HepG2 (cell line): ENCODE measurements around the gene SDK1. TPM values are rescaled to one million over a fixed set of nuclear protein-coding genes. Genes with fewer than 3 reads are reported as not detected.

Experiments
- ATAC-seq: fragments of 200-7000 bp; cut with Tn5 transposase; 3 replicates; pipeline ENCODE4 v1.9.1; 2020; ENCODE audit warnings: mild to moderate bottlenecking, moderate library complexity
- BruUV-seq: library from RNA; stranded (reverse); fragments of 400-500 nt; replicated peaks from 2 replicates; lab custom pipeline; 2021; lab: Mats Ljungman, UMichigan
- CTCF ChIA-PET: fragments of 300-600 bp; formaldehyde crosslinking; extraction: SDS; loops from one replicate; lab custom pipeline; 2021; ENCODE audit warnings: low total read pairs, inconsistent platforms, low intra/inter-chr PET ratio; lab: Yijun Ruan, JAX
- POLR2A ChIA-PET: fragments of 350-600 bp; sonication (Branson Sonifier 250); formaldehyde crosslinking; loops from one replicate; lab custom pipeline; 2020; ENCODE audit warnings: antibody characterized with exemption, inconsistent platforms; lab: Yijun Ruan, JAX
- DNase-seq: peaks from one replicate; pipeline ENCODE4 v3.0.0-alpha.2; 2015; ENCODE audit warnings: low spot score
- FAIRE-seq: peaks from 3 replicates; lab custom pipeline; 2011; peaks lifted over from hg19 to GRCh38; lab: Jason Lieb, UNC
- H2AFZ ChIP-seq: one replicate; pipeline ENCODE4 v1.6.1; 2011; ENCODE audit warnings: low read length, inconsistent platforms
- H3K27ac ChIP-seq: fragments of 300-600 bp; 3 replicates; pipeline ENCODE4 v1.8.0; 2011; ENCODE audit warnings: mixed run types, mild to moderate bottlenecking, mixed read lengths, low read length, inconsistent platforms; ENCODE audit not compliant: insufficient read depth; ENCODE audit errors: extremely low read length
- H3K27me3 ChIP-seq, 2 experiments: fragments of 200-600 bp in 1 of 2; 2 replicates in 1 of 2; 3 replicates in 1 of 2; pipeline versions ENCODE4 v1.6.0 to v1.8.0; 2011; ENCODE audit warnings: low read length in 2 of 2, mild to moderate bottlenecking in 2 of 2, moderate library complexity in 2 of 2, inconsistent platforms in 1 of 2; ENCODE audit not compliant: insufficient read depth in 2 of 2, control insufficient read depth in 1 of 2
- H3K36me3 ChIP-seq, 2 experiments: fragments of 200-600 bp in 1 of 2; replicated peaks in 1 of 2; 2 replicates in 1 of 2; 3 replicates in 1 of 2; pipeline versions ENCODE4 v1.5.1 to v1.8.0; 2011; ENCODE audit warnings: low read length in 2 of 2, inconsistent platforms in 1 of 2; ENCODE audit not compliant: insufficient read depth in 2 of 2, control insufficient read depth in 1 of 2
- H3K4me1 ChIP-seq: 2 replicates; pipeline ENCODE4 v1.5.1; 2012; ENCODE audit warnings: low read length, inconsistent platforms; ENCODE audit not compliant: insufficient read depth
- H3K4me2 ChIP-seq: 2 replicates; pipeline ENCODE4 v1.6.0; 2011; ENCODE audit warnings: low read depth, low read length, inconsistent platforms
- H3K4me3 ChIP-seq, 3 experiments: fragments of 200-600 bp in 1 of 3; sonication (generic), shearing (Covaris generic) in 1 of 3; replicated peaks in 1 of 3; 2 replicates each; pipeline ENCODE4 v1.5.1; 2011 to 2016; ENCODE audit warnings: low read length in 3 of 3, inconsistent platforms in 2 of 3, low read depth in 2 of 3, mild to moderate bottlenecking in 2 of 3, control low read depth in 1 of 3, mixed read lengths in 1 of 3; ENCODE audit not compliant: insufficient read depth in 1 of 3
- H3K79me2 ChIP-seq: one replicate; pipeline ENCODE4 v1.6.1; 2011; ENCODE audit warnings: low read length, inconsistent platforms; ENCODE audit not compliant: insufficient read depth
- H3K9ac ChIP-seq: 2 replicates; pipeline ENCODE4 v1.6.0; 2011; ENCODE audit warnings: mild to moderate bottlenecking, low read depth, low read length, inconsistent platforms; ENCODE audit not compliant: insufficient read depth
- H3K9me3 ChIP-seq: 2 replicates; pipeline ENCODE4 v1.5.1; 2012; ENCODE audit warnings: mild to moderate bottlenecking, low read length
- H4K20me1 ChIP-seq: 2 replicates; pipeline ENCODE4 v1.6.0; 2011; ENCODE audit warnings: inconsistent platforms, mild to moderate bottlenecking, low read length, moderate library complexity; ENCODE audit not compliant: insufficient read depth
- CBX1 ChIP-seq: IDR thresholded peaks from one replicate; pipeline ENCODE4 v1.6.1; 2016; ENCODE audit warnings: antibody characterized with exemption, low read depth
- EED ChIP-seq: sonication (generic); formaldehyde crosslinking; IDR thresholded peaks from 2 replicates; pipeline ENCODE4 v1.5.0; 2020; ENCODE audit warnings: mild to moderate bottlenecking, missing genetic modification reagents
- FOXO1 ChIP-seq: sonication (generic); formaldehyde crosslinking; IDR thresholded peaks from 2 replicates; pipeline ENCODE4 v1.4.0; 2020; ENCODE audit warnings: missing genetic modification reagents
- HNF4G ChIP-seq, 2 experiments: sonication (generic) in 1 of 2; formaldehyde crosslinking in 1 of 2; IDR thresholded peaks; 2 replicates each; pipeline versions ENCODE4 v1.4.0 to v1.6.1; 2011 to 2020; ENCODE audit warnings: borderline replicate concordance in 2 of 2, low read depth in 2 of 2, mild to moderate bottlenecking in 2 of 2, low read length in 1 of 2, missing genetic modification reagents in 1 of 2, moderate library complexity in 1 of 2
- ISX ChIP-seq: sonication (generic); formaldehyde crosslinking; conservative IDR thresholded peaks from 2 replicates; pipeline ENCODE4 v1.5.0; 2020; ENCODE audit warnings: missing genetic modification reagents
- KAT2B ChIP-seq: fragments of 150-350 bp; IDR thresholded peaks from 2 replicates; pipeline ENCODE4 v1.6.1; 2014; ENCODE audit warnings: low read depth, low read length, borderline replicate concordance
- MXI1 ChIP-seq: IDR thresholded peaks from 3 replicates; pipeline ENCODE4 v1.6.1; 2012; ENCODE audit warnings: low read depth, low read length, inconsistent platforms, borderline replicate concordance
- SNAPC2 ChIP-seq: sonication (generic); formaldehyde crosslinking; IDR thresholded peaks from 2 replicates; pipeline ENCODE4 v1.8.1; 2022; ENCODE audit warnings: mild to moderate bottlenecking, missing genetic modification reagents
- ZBTB2 ChIP-seq: sonication (generic); formaldehyde crosslinking; IDR thresholded peaks from 2 replicates; pipeline ENCODE4 v1.8.0; 2022; ENCODE audit warnings: low read depth, missing genetic modification reagents
- ZMAT5 ChIP-seq: sonication (generic); formaldehyde crosslinking; IDR thresholded peaks from 2 replicates; pipeline ENCODE4 v1.5.0; 2020; ENCODE audit warnings: mild to moderate bottlenecking, low read depth, missing genetic modification reagents, borderline replicate concordance
- ZNF10 ChIP-seq: sonication (generic); formaldehyde crosslinking; IDR thresholded peaks from 2 replicates; pipeline ENCODE4 v1.4.0; 2020; ENCODE audit warnings: mild to moderate bottlenecking, low read depth, missing genetic modification reagents, borderline replicate concordance
- ZNF260 ChIP-seq: sonication (generic); formaldehyde crosslinking; IDR thresholded peaks from 2 replicates; pipeline ENCODE4 v1.4.0; 2020; ENCODE audit warnings: missing genetic modification reagents, low read depth, mild to moderate bottlenecking, borderline replicate concordance
- ZNF331 ChIP-seq: sonication (generic); formaldehyde crosslinking; IDR thresholded peaks from 2 replicates; pipeline ENCODE4 v1.4.0; 2020; ENCODE audit warnings: missing genetic modification reagents
- ZNF333 ChIP-seq: sonication (generic); formaldehyde crosslinking; IDR thresholded peaks from 2 replicates; pipeline ENCODE4 v1.4.0; 2020; ENCODE audit warnings: mild to moderate bottlenecking, missing genetic modification reagents, borderline replicate concordance
- ZNF784 ChIP-seq: sonication (generic); formaldehyde crosslinking; IDR thresholded peaks from 2 replicates; pipeline ENCODE4 v1.5.1; 2020; ENCODE audit warnings: missing genetic modification reagents, mild to moderate bottlenecking, borderline replicate concordance
- WGBS: methylation state at CpG from one replicate; pipeline ENCODE4 v1.1.6; 2017; ENCODE audit warnings: low lambda C conversion rate; 5-methylcytosine and 5-hydroxymethylcytosine counted together
- in situ Hi-C: cut with HindIII; loops from 2 replicates; pipeline ENCODE4 v1.10.0; 2017; ENCODE audit warnings: low pct_unique_long_range_greater_than_20kb; ENCODE audit not compliant: extremely low pct_ligation_motif_present
- intact Hi-C: fragments of 100-400 bp; cut with micrococcal nuclease; formaldehyde crosslinking; loops from one replicate; pipeline ENCODE4 v1.10.0; 2022; ENCODE audit not compliant: unreplicated experiment
- polyA plus RNA-seq, 8 experiments: library from polyadenylated mRNA; depleted of rRNA in 3 of 8; stranded (reverse) in 7 of 8; unstranded in 1 of 8; fragments of >200 nt; fragmentation: Illumina TruSeq in 4 of 8; extraction: Trizol in 4 of 8; gene quantifications; 2 replicates each; pipeline versions ENCODE4 v1.2.1 to v1.2.3, GENCODE V29; 2011 to 2016; ENCODE audit warnings: low read depth in 4 of 8, missing spikeins in 1 of 8, mixed read lengths in 1 of 8; ENCODE audit not compliant: insufficient read depth in 1 of 8
- total RNA-seq, 5 experiments: library from RNA; depleted of rRNA; stranded (reverse); fragments of >200 nt; fragmentation: Illumina TruSeq; extraction: Trizol; gene quantifications; 2 replicates each; pipeline ENCODE4 v1.2.3, GENCODE V29; 2016; ENCODE audit warnings: low read depth in 1 of 5
- TF ChIP-seq, protein P1 (sequence below): sonication (generic); formaldehyde crosslinking; conservative IDR thresholded peaks from 2 replicates; pipeline ENCODE4 v1.4.0; 2020; ENCODE audit warnings: missing genetic modification reagents
- TF ChIP-seq, protein P2 (sequence below): sonication (generic); formaldehyde crosslinking; IDR thresholded peaks from 2 replicates; pipeline ENCODE4 v1.9.0; 2022; ENCODE audit warnings: missing genetic modification reagents, mild to moderate bottlenecking, borderline replicate concordance
- TF ChIP-seq, protein P3 (sequence below): sonication (generic); formaldehyde crosslinking; IDR thresholded peaks from 2 replicates; pipeline ENCODE4 v1.4.0; 2020; ENCODE audit warnings: mild to moderate bottlenecking, missing genetic modification reagents

The SDK1 gene
- total and polyA plus RNA-seq, 2 of the 13 experiments (the other 11 are each of a cell fraction or from before 2014, with no cell fraction given), result 0.35 to 2.4 TPM

- Histone ChIP-seq H3K27me3 (no peaks in the 10 kb centered on the region), H2AFZ (no peak overlapping the region), H3K79me2 (no peaks in the 10 kb centered on the region), H3K4me3 (no peak overlapping the region), H3K36me3 (no peaks in the 10 kb centered on the region), H4K20me1 (no peaks in the 10 kb centered on the region), H3K9ac (no peak overlapping the region), H3K27ac (no peak overlapping the region), H3K9me3 (no peaks in the 10 kb centered on the region), H3K4me1 (peaks cover 31% of the 10 kb centered on the region), H3K4me2 (no peak overlapping the region)
- in situ Hi-C loops (no loop called here), intact Hi-C loops (no loop called here)
- no TSS peak for BruUV-seq
- WGBS, result 88% methylated on average over 4 of the region's 4 CpGs
- ChIA-PET POLR2A (no interaction called here), CTCF (no interaction called here)
- ATAC-seq, result no peak
- FAIRE-seq, result no peak
- DNase-seq, result no peak
- TF ChIP-seq, protein P1, sequence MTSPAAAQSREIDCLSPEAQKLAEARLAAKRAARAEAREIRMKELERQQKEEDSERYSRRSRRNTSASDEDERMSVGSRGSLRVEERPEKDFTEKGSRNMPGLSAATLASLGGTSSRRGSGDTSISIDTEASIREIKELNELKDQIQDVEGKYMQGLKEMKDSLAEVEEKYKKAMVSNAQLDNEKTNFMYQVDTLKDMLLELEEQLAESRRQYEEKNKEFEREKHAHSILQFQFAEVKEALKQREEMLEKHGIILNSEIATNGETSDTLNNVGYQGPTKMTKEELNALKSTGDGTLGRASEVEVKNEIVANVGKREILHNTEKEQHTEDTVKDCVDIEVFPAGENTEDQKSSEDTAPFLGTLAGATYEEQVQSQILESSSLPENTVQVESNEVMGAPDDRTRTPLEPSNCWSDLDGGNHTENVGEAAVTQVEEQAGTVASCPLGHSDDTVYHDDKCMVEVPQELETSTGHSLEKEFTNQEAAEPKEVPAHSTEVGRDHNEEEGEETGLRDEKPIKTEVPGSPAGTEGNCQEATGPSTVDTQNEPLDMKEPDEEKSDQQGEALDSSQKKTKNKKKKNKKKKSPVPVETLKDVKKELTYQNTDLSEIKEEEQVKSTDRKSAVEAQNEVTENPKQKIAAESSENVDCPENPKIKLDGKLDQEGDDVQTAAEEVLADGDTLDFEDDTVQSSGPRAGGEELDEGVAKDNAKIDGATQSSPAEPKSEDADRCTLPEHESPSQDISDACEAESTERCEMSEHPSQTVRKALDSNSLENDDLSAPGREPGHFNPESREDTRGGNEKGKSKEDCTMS, result no peak
- no peak for TF ChIP-seq SNAPC2 (CRISPR knock-in tag)
- TF ChIP-seq ZBTB2 (CRISPR knock-in tag), result no peak
- TF ChIP-seq, protein P2, sequence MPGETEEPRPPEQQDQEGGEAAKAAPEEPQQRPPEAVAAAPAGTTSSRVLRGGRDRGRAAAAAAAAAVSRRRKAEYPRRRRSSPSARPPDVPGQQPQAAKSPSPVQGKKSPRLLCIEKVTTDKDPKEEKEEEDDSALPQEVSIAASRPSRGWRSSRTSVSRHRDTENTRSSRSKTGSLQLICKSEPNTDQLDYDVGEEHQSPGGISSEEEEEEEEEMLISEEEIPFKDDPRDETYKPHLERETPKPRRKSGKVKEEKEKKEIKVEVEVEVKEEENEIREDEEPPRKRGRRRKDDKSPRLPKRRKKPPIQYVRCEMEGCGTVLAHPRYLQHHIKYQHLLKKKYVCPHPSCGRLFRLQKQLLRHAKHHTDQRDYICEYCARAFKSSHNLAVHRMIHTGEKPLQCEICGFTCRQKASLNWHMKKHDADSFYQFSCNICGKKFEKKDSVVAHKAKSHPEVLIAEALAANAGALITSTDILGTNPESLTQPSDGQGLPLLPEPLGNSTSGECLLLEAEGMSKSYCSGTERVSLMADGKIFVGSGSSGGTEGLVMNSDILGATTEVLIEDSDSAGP (CRISPR knock-in tag), result no peak
- TF ChIP-seq ZNF331 (CRISPR knock-in tag), result no peak
- no peak for TF ChIP-seq ZNF333 (CRISPR knock-in tag)
- no peak for TF ChIP-seq CBX1
- no peak for TF ChIP-seq FOXO1 (CRISPR knock-in tag)
- TF ChIP-seq ISX (CRISPR knock-in tag), result no peak
- no peak for TF ChIP-seq ZNF10 (CRISPR knock-in tag)
- no peak for TF ChIP-seq EED (CRISPR knock-in tag)
- TF ChIP-seq, protein P3, sequence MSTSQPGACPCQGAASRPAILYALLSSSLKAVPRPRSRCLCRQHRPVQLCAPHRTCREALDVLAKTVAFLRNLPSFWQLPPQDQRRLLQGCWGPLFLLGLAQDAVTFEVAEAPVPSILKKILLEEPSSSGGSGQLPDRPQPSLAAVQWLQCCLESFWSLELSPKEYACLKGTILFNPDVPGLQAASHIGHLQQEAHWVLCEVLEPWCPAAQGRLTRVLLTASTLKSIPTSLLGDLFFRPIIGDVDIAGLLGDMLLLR, result no peak
- no peak for TF ChIP-seq ZNF260 (CRISPR knock-in tag)
- TF ChIP-seq KAT2B, result no peak
- TF ChIP-seq MXI1, result no peak
- TF ChIP-seq HNF4G (IDR thresholded peaks at IDR 0.05; ENCODE audit: borderline replicate concordance, low read depth, low read length), result no peak
- TF ChIP-seq HNF4G (CRISPR knock-in tag; IDR thresholded peaks at IDR 0.05; ENCODE audit: borderline replicate concordance, low read depth), result no peak
- no peak for TF ChIP-seq ZNF784
- TF ChIP-seq ZMAT5 (CRISPR knock-in tag), result no peak
Observed at GRCh38 chr7:3942276-3942675, 641.2 kb downstream of the SDK1 start.
